Tibial artery (tissue), 4 donors: ENCODE results near the gene LRRFIP1.

Source experiments
- DNase-seq, 2 donors: peaks; one replicate each; pipeline ENCODE4 v3.0.0-alpha.2; 2019
- H3K27ac ChIP-seq, 2 donors: fragments of 200-600 bp; sonication (generic) in 1 of 2; 1 replicate in 1 of 2; 2 replicates in 1 of 2; pipeline ENCODE4 v1.5.1; 2018 to 2019; ENCODE audit warnings: mild to moderate bottlenecking in 1 of 2
- H3K27me3 ChIP-seq, 2 donors: fragments of 200-600 bp; sonication (generic) in 1 of 2; one replicate each; pipeline versions ENCODE4 v1.5.1 to v1.6.0; 2016 to 2019
- H3K36me3 ChIP-seq, 3 donors: fragments of 200-600 bp; sonication (generic) in 2 of 3; one replicate each; pipeline ENCODE4 v1.5.1; 2016 to 2019; ENCODE audit warnings: mild to moderate bottlenecking in 2 of 3
- H3K4me1 ChIP-seq, 4 donors: fragments of 200-600 bp; sonication (generic) in 2 of 4; 1 replicate in 3 of 4; 2 replicates in 1 of 4; pipeline ENCODE4 v1.5.1; 2016 to 2019
- H3K4me3 ChIP-seq, 2 donors: fragments of 200-600 bp; sonication (generic) in 1 of 2; 1 replicate in 1 of 2; 2 replicates in 1 of 2; pipeline ENCODE4 v1.5.1; 2018 to 2019; ENCODE audit warnings: mild to moderate bottlenecking in 2 of 2
- H3K9me3 ChIP-seq, 3 donors: fragments of 200-600 bp; sonication (generic) in 1 of 3; one replicate each; pipeline ENCODE4 v1.5.1; 2016 to 2019
- intact Hi-C: fragments of 100-400 bp; cut with DNase I; formaldehyde crosslinking; loops from one replicate; pipeline ENCODE4 v1.15.0; 2023; ENCODE audit warnings: low total_unique reads
- TF ChIP-seq, protein P1 (sequence below), 2 experiments: fragments of 200-600 bp in 1 of 2; fragments of 450-650 bp in 1 of 2; IDR thresholded peaks; one replicate each; pipeline ENCODE4 v1.5.1; 2017 to 2019; ENCODE audit warnings: antibody characterized with exemption in 2 of 2, mild to moderate bottlenecking in 1 of 2, moderate library complexity in 1 of 2

Gene LRRFIP1

GRCh38 chr2:237667893-237668292 lies 40.5 kb downstream of the LRRFIP1 start:
- Histone ChIP-seq H3K4me3 (no peak overlapping the region), H3K36me3 (no peaks in the 10 kb centered on the region), H3K27me3 (no peaks in the 10 kb centered on the region), H3K4me1 (peaks cover 0 to 47% (median 13%) of the 10 kb centered on the region in 4 donors), H3K9me3 (no peaks in the 10 kb centered on the region), H3K27ac (no peak overlapping the region)
- intact Hi-C loops = loop anchor here (5.0 kb wide), 1 partner anchor 36 kb away; no protein-coding TSS in a partner anchor
- TF ChIP-seq, protein P1, sequence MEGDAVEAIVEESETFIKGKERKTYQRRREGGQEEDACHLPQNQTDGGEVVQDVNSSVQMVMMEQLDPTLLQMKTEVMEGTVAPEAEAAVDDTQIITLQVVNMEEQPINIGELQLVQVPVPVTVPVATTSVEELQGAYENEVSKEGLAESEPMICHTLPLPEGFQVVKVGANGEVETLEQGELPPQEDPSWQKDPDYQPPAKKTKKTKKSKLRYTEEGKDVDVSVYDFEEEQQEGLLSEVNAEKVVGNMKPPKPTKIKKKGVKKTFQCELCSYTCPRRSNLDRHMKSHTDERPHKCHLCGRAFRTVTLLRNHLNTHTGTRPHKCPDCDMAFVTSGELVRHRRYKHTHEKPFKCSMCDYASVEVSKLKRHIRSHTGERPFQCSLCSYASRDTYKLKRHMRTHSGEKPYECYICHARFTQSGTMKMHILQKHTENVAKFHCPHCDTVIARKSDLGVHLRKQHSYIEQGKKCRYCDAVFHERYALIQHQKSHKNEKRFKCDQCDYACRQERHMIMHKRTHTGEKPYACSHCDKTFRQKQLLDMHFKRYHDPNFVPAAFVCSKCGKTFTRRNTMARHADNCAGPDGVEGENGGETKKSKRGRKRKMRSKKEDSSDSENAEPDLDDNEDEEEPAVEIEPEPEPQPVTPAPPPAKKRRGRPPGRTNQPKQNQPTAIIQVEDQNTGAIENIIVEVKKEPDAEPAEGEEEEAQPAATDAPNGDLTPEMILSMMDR (IDR thresholded peaks at IDR 0.05) = no peak
- no peak for DNase-seq

GRCh38 chr2:237668440-237668839 lies 41.1 kb downstream of the LRRFIP1 start:
- TF ChIP-seq, protein P1 (IDR thresholded peaks at IDR 0.05) = no peak
- H3K27ac ChIP-seq = no peak overlapping the region
- peaks cover 0 to 47% (median 13%) of the 10 kb centered on the region in 4 donors for H3K4me1 ChIP-seq
- intact Hi-C loops = loop anchor here (5.0 kb wide), 1 partner anchor 36 kb away; no protein-coding TSS in a partner anchor
- H3K27me3 ChIP-seq = no peaks in the 10 kb centered on the region
- no peaks in the 10 kb centered on the region for H3K9me3 ChIP-seq
- H3K36me3 ChIP-seq = no peaks in the 10 kb centered on the region
- no peak for DNase-seq
- H3K4me3 ChIP-seq = no peak overlapping the region

DNA sequence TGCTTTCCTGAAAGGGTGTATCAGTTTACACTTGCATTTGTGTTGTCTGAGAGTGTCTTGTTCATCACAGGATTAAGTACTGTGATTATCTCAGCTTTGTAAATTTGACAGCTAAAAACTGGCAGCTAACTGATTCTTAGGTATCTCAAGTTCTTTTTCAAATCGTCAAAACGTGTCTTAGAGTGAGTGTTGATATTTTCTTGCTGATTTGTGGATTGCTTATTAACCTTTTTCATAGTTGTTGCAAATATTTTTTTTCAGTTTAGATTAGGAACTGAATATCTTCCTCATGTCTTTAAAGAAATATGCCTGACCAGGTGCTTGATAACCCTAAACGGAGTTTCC lies 41.9 kb downstream of the LRRFIP1 start:
- no peak overlapping the region for H3K4me3 ChIP-seq
- no peaks in the 10 kb centered on the region for H3K36me3 ChIP-seq
- no peaks in the 10 kb centered on the region for H3K27me3 ChIP-seq
- peak overlapping the region; percentile 48 to 61 for H3K27ac ChIP-seq
- intact Hi-C loops = loop anchor here (5.0 kb wide), 1 partner anchor 37 kb away; no protein-coding TSS in a partner anchor
- TF ChIP-seq, protein P1 (IDR thresholded peaks at IDR 0.05) = no peak
- no peak for DNase-seq
- H3K9me3 ChIP-seq = no peaks in the 10 kb centered on the region
- peaks cover 0 to 51% (median 20%) of the 10 kb centered on the region in 4 donors for H3K4me1 ChIP-seq

DNA sequence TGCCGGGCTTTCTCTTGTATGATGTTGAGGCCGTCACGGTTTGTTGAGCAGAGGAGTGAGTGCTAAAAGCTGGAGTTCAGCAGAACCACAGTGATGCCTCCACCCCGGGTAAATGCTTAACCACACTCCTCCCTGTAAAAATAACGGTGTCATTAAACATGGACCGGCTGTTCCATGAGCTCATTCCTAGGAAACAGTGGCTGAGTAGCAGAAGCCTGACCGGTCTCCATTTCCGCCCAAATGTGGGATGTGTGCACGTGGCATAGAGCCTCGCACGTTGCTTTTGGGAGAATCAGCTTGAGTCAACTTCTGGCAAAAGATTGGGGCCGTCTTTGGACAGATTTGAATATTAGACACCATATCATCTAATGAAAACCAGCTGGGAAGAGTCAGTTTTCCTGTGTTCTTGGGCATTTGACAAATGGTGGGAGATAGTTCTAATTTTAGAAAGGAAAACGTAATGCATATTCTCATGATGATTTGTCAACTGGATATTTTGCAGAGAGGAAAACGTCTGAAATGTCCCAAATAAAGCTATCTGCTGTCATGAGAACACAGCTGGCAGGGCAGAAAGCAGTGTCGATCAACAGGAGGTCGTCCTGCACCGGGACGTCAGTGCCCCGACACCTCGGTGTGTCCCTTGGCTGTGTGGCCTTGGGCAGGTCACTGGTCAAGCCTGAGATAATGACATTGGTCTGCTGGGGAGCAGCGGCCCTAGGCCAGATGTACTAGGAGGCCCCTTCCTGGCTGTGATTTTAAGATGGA lies 42.4 kb downstream of the LRRFIP1 start:
- peak in 1 of 2 donors; percentile 78 for DNase-seq
- TF ChIP-seq, protein P1 (IDR thresholded peaks at IDR 0.05) = no peak
- Histone ChIP-seq H3K36me3 (no peaks in the 10 kb centered on the region), H3K4me3 (no peak overlapping the region), H3K27me3 (no peaks in the 10 kb centered on the region), H3K27ac (peak overlapping the region; percentile 48 to 61), H3K4me1 (peaks cover 2 to 53% (median 26%) of the 10 kb centered on the region in 4 donors), H3K9me3 (no peaks in the 10 kb centered on the region)
- intact Hi-C loops = loop anchor here (5.0 kb wide), 2 partner anchors 38 to 72 kb away; no protein-coding TSS in a partner anchor

GRCh38 chr2:237670641-237671040 lies 43.3 kb downstream of the LRRFIP1 start:
- DNase-seq = peak in 1 of 2 donors; percentile 62
- H3K9me3 ChIP-seq = no peaks in the 10 kb centered on the region
- peak overlapping the region; percentile 48 to 61 for H3K27ac ChIP-seq
- peaks cover 8 to 60% (median 33%) of the 10 kb centered on the region in 4 donors for H3K4me1 ChIP-seq
- H3K4me3 ChIP-seq = no peak overlapping the region
- intact Hi-C loops = loop anchor here (5.0 kb wide), 1 partner anchor 72 kb away; no protein-coding TSS in a partner anchor
- TF ChIP-seq, protein P1 (IDR thresholded peaks at IDR 0.05) = no peak
- H3K36me3 ChIP-seq = no peaks in the 10 kb centered on the region
- H3K27me3 ChIP-seq = no peaks in the 10 kb centered on the region
